Measurements from ENCODE around the gene TESK2. TPM values are rescaled to one million over a fixed set of nuclear protein-coding genes. Genes with fewer than 3 reads are reported as not detected.

TESK2 gene
- total RNA-seq, 1 donor from 2014 or later: 14.9 TPM

DNA sequence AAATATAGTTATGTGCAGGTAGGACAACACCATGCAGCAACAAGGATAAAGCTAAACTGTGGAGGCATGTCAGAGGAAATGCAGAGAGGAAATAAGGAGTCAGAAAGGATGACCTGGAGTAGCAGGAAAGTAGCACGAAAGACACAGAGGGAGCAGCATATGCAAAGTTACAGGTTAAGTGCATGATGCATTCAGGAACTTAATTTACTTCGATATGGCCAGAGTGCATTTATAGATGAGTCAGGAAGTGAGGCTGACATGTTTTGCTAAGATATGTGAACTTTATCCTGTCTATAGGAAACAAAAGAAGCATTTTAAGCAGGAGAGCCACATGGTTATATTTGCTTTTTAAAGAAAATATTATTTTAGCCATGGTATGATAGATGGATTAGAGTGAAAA, 135.3 kb downstream of the TESK2 start:
- Histone ChIP-seq H3K9ac (no peak overlapping the region), H3K36me3 (no peaks in the 10 kb centered on the region), H3K4me1 (peaks cover 4% of the 10 kb centered on the region), H3K9me3 (ENCODE audit: low read depth) (no peaks in the 10 kb centered on the region), H3K27me3 (no peaks in the 10 kb centered on the region), H3K27ac (no peak overlapping the region), H3K4me2 (no peak overlapping the region), H4K20me1 (ENCODE audit: low read depth) (no peaks in the 10 kb centered on the region), H3K4me3 (no peak overlapping the region), H3F3A (ENCODE audit: low read depth) (peaks cover 9% of the 10 kb centered on the region), H2AFZ (replicated peaks) (no peak overlapping the region), H3K79me2 (ENCODE audit: low read depth) (no peaks in the 10 kb centered on the region)
- H3K27me3 Mint-ChIP-seq (ENCODE audit: insufficient read depth, low read depth): no peaks in the 10 kb centered on the region
- H3K9me3 Mint-ChIP-seq: no peaks in the 10 kb centered on the region
- TF ChIP-seq EZH2phosphoT487 (IDR thresholded peaks at IDR 0.05) (no peak), EZH2 (IDR thresholded peaks at IDR 0.05) (no peak), CTCF (IDR thresholded peaks at IDR 0.05) (no peak)
- H3K4me1 Mint-ChIP-seq: peaks cover 8% of the 10 kb centered on the region
- H3K36me3 Mint-ChIP-seq: no peaks in the 10 kb centered on the region
- no peak for DNase-seq (ENCODE audit: low spot score)
- no peak overlapping the region for H3K27ac Mint-ChIP-seq
- no peak overlapping the region for H3K4me3 Mint-ChIP-seq

DNA sequence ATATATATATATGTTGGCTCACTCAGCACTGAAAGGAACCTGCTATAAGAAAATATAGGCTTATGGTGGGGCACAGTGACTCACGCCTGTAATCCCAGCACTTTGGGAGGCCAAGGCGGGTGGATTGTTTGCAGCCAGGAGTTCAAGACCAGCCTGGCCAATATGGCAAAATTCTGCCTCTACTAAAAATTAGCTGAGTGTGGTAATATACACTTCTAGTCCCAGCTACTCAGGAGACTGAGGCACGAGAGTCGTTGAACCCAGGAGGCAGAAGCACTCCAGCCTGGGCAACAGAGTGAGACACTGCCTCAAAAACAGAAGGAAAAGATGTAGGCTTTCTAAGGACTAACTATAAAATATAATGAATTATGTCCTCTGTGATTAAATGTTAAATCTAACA, 136.1 kb downstream of the TESK2 start:
- H2AFZ ChIP-seq (replicated peaks): no peak overlapping the region
- TF ChIP-seq EZH2 (IDR thresholded peaks at IDR 0.05): no peak
- no peak for TF ChIP-seq EZH2phosphoT487 (IDR thresholded peaks at IDR 0.05)
- no peak for TF ChIP-seq CTCF (IDR thresholded peaks at IDR 0.05)
- no peaks in the 10 kb centered on the region for H4K20me1 ChIP-seq (ENCODE audit: low read depth)
- H3K79me2 ChIP-seq (ENCODE audit: low read depth): no peaks in the 10 kb centered on the region
- Mint-ChIP-seq H3K36me3 (no peaks in the 10 kb centered on the region), H3K27me3 (ENCODE audit: insufficient read depth, low read depth) (no peaks in the 10 kb centered on the region), H3K4me1 (peaks cover 1% of the 10 kb centered on the region), H3K27ac (no peak overlapping the region), H3K9me3 (no peaks in the 10 kb centered on the region), H3K4me3 (no peak overlapping the region)
- H3K27ac ChIP-seq: no peak overlapping the region
- H3K27me3 ChIP-seq: no peaks in the 10 kb centered on the region
- H3F3A ChIP-seq (ENCODE audit: low read depth): peaks cover under 1% of the 10 kb centered on the region
- H3K4me3 ChIP-seq: no peak overlapping the region
- H3K9me3 ChIP-seq (ENCODE audit: low read depth): no peaks in the 10 kb centered on the region
- no peak overlapping the region for H3K9ac ChIP-seq
- DNase-seq (ENCODE audit: low spot score): no peak
- no peaks in the 10 kb centered on the region for H3K36me3 ChIP-seq
- no peaks in the 10 kb centered on the region for H3K4me1 ChIP-seq
- H3K4me2 ChIP-seq: no peak overlapping the region

- Histone ChIP-seq H3K9me3 (ENCODE audit: low read depth) (no peaks in the 10 kb centered on the region), H3K79me2 (ENCODE audit: low read depth) (no peaks in the 10 kb centered on the region), H2AFZ (replicated peaks) (no peak overlapping the region), H3K36me3 (no peaks in the 10 kb centered on the region), H3F3A (ENCODE audit: low read depth) (no peaks in the 10 kb centered on the region), H4K20me1 (ENCODE audit: low read depth) (no peaks in the 10 kb centered on the region), H3K27me3 (no peaks in the 10 kb centered on the region), H3K4me3 (no peak overlapping the region), H3K27ac (no peak overlapping the region), H3K4me2 (no peak overlapping the region), H3K4me1 (no peaks in the 10 kb centered on the region), H3K9ac (no peak overlapping the region)
- H3K4me3 Mint-ChIP-seq: no peak overlapping the region
- H3K27ac Mint-ChIP-seq: no peak overlapping the region
- no peaks in the 10 kb centered on the region for H3K4me1 Mint-ChIP-seq
- H3K27me3 Mint-ChIP-seq (ENCODE audit: insufficient read depth, low read depth): peaks cover 3% of the 10 kb centered on the region
- H3K36me3 Mint-ChIP-seq: no peaks in the 10 kb centered on the region
- TF ChIP-seq EZH2 (IDR thresholded peaks at IDR 0.05) (no peak), CTCF (IDR thresholded peaks at IDR 0.05) (no peak), EZH2phosphoT487 (IDR thresholded peaks at IDR 0.05) (no peak)
- no peaks in the 10 kb centered on the region for H3K9me3 Mint-ChIP-seq
- no peak for DNase-seq (ENCODE audit: low spot score)
Observed at GRCh38 chr1:45353685-45354084, 137.3 kb downstream of the TESK2 start.
